Stimulated activated CD4-positive, alpha-beta T cell treated with anti-CD3 and anti-CD28 coated beads, TNF-alpha, amount 100 ng/mL, for 24 hours (primary cell): ENCODE data around the gene HOATZ.

Experiments used
- DNase-seq, 3 experiments: peaks; one replicate each; pipeline ENCODE4 v3.0.0-alpha.2; 2020; ENCODE audit warnings: low read depth in 3 of 3

The HOATZ gene

GRCh38 chr11:111522426-111522825 lies 7.8 kb downstream of the HOATZ start:
- no peak for DNase-seq

- DNase-seq: no peak
Observed at GRCh38 chr11:111523343-111523742, 8.8 kb downstream of the HOATZ start.

GRCh38 chr11:111524056-111524455 lies 9.5 kb downstream of the HOATZ start:
- DNase-seq: no peak

GRCh38 chr11:111525456-111525855 lies 10.9 kb downstream of the HOATZ start:
- DNase-seq: no peak

- DNase-seq: no peak
Observed at GRCh38 chr11:111526501-111526900, 11.9 kb downstream of the HOATZ start.

GRCh38 chr11:111527279-111527678 lies 12.7 kb downstream of the HOATZ start:
- no peak for DNase-seq

GRCh38 chr11:111528557-111528956 lies 14.0 kb downstream of the HOATZ start:
- no peak for DNase-seq

GRCh38 chr11:111530091-111530490 lies 15.5 kb downstream of the HOATZ start:
- DNase-seq: no peak

GRCh38 chr11:111531136-111531535 lies 16.6 kb downstream of the HOATZ start:
- no peak for DNase-seq

GRCh38 chr11:111531687-111532364 lies 17.2 kb downstream of the HOATZ start:
- DNase-seq: peak; percentile 35 to 68 (median 44)

GRCh38 chr11:111532365-111532709 lies 17.8 kb downstream of the HOATZ start:
- no peak for DNase-seq

- DNase-seq: no peak
Observed at GRCh38 chr11:111535281-111535680, 20.7 kb downstream of the HOATZ start.

- DNase-seq: no peak
Observed at GRCh38 chr11:111537336-111537860, 22.8 kb downstream of the HOATZ start.

GRCh38 chr11:111538407-111539114 lies 24.0 kb downstream of the HOATZ start:
- no peak for DNase-seq

- no peak for DNase-seq
Observed at GRCh38 chr11:111539426-111540113, 25.0 kb downstream of the HOATZ start.

GRCh38 chr11:111540114-111540936 lies 25.7 kb downstream of the HOATZ start, which contains the start of gene LAYN:
TSS of gene LAYN (plus strand) at chr11:111540720. CDS start at chr11:111540844, 124 bp downstream.
- no peak for DNase-seq

GRCh38 chr11:111540937-111541253 lies 26.3 kb downstream of the HOATZ start:
- no peak for DNase-seq

- DNase-seq: no peak
Observed at GRCh38 chr11:111541254-111542061, 26.9 kb downstream of the HOATZ start.

- DNase-seq: no peak
Observed at GRCh38 chr11:111542606-111543275, 28.2 kb downstream of the HOATZ start.

GRCh38 chr11:111548525-111548924 lies 33.9 kb downstream of the HOATZ start:
- no peak for DNase-seq
